Measurements from ENCODE around the gene EPAS1. TPM values are rescaled to one million over a fixed set of nuclear protein-coding genes. Genes with fewer than 3 reads are reported as not detected.
A peak's percentile ranks its signal among the peaks of the same experiment; 100 is the strongest.

The EPAS1 gene
- total RNA-seq (2022) (68.1 and 77.3 TPM in 2 replicates), Bru-seq, nascent RNA (percentile 80 among the genes with signal in this experiment), BruChase-seq, experiment 1, labeled RNA remaining after a 2-hour chase (percentile 75 among the genes with signal in this experiment), BruChase-seq, experiment 2, labeled RNA remaining after a 6-hour chase (percentile 85 among the genes with signal in this experiment)
- long read RNA-seq, full-length matches to known transcripts = 5 of 19 reads
- long read RNA-seq, partial matches to known transcripts = 4 of 19 reads
- long read RNA-seq, other reads (novel, unspliced or antisense) = 10 of 19 reads

DNA sequence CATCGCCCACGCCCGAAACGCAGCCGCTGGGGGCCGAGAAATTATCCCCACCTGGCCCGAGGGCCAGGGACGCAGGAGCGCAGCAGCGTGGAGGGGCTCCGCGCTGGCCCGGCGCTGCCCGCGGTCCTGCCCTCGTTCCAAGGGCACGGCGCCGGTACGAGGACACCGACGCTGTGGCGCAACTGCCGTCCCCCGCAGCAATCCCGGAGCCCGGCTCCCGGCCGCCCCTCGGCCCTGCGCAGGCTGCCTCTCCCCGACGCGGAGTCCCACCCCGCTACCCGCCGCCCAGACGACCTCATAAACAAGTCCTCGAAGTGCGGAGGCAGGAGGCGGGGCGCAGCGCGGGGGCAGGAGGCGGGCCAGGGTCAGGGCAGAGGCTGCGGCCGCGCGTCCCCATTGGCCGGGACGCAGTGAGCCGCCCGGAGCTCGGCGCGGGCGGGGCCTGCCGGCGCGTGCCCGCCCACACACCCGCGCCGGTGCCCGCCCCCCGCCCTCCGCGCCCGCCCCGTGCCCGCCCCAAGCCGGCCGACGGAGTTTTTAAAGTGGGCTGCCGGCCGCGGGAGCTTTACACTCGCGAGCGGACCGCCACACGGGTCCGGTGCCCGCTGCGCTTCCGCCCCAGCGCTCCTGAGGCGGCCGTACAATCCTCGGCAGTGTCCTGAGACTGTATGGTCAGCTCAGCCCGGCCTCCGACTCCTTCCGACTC lies at the start of gene EPAS1:
Gene EPAS1 (plus strand): TSS at position 568 of the 706 bp plus-strand sequence. CDS start 505 bp downstream, outside the sequence.
- H3K27ac Mint-ChIP-seq (ENCODE audit: unreplicated experiment) = peak within 1 kb of the TSS; percentile 57
- peak within 1 kb of the TSS; percentile 90 for H3K4me3 ChIP-seq (ENCODE audit: low read depth, low read length)
- intact Hi-C loops (cut with micrococcal nuclease; ENCODE audit: unreplicated experiment) = loop anchor here (1.0 to 10.0 kb wide), 5 partner anchors 65 to 682 kb away; partner anchors contain the start of gene SRBD1
- peaks cover 16% of the 10 kb centered on the region for H3K4me1 ChIP-seq
- ChIA-PET POLR2A (interaction anchor here (0.7 to 1.8 kb wide), 2 partner anchors 234 to 267 kb away, joined by 3 to 6 read pairs; no protein-coding TSS in a partner anchor), CTCF (interaction anchor here (0.6 to 2.1 kb wide), 9 partner anchors 11 to 1486 kb away, joined by 3 to 15 read pairs (median 4); no protein-coding TSS in a partner anchor)
- no peaks in the 10 kb centered on the region for H3K27me3 ChIP-seq (replicated peaks; ENCODE audit: control insufficient read depth, insufficient read depth, low read length)
- peaks cover 26% of the 10 kb centered on the region for H3K36me3 Mint-ChIP-seq (ENCODE audit: insufficient read depth, unreplicated experiment)
- no peaks in the 10 kb centered on the region for H3K9me3 ChIP-seq
- TF ChIP-seq CTCF (IDR thresholded peaks at IDR 0.05; ENCODE audit: insufficient read depth in 1 of 2, low read depth in 1 of 2, low read length in 1 of 2, severe bottlenecking in 1 of 2, unreplicated experiment in 1 of 2) = no peak
- peak within 1 kb of the TSS; percentile 83 for H3K4me3 Mint-ChIP-seq (ENCODE audit: unreplicated experiment)
- no peaks in the 10 kb centered on the region for H3K36me3 ChIP-seq (ENCODE audit: control insufficient read depth, insufficient read depth, low read length)
- peaks cover 17% of the 10 kb centered on the region for H3K4me1 Mint-ChIP-seq (ENCODE audit: low read depth, unreplicated experiment)
- no TSS peak for BruUV-seq (replicated peaks)
- H3K27me3 Mint-ChIP-seq (ENCODE audit: insufficient read depth, unreplicated experiment) = peaks cover 2% of the 10 kb centered on the region
- H3K9me3 Mint-ChIP-seq (ENCODE audit: unreplicated experiment) = no peaks in the 10 kb centered on the region
- DNase-seq = peak; percentile 91 to 92

- no peaks in the 10 kb centered on the region; the same call in 1 of the 2 replicates for H3K9me3 ChIP-seq
- Mint-ChIP-seq H3K4me3 (ENCODE audit: unreplicated experiment) (no peak overlapping the region), H3K27me3 (ENCODE audit: insufficient read depth, unreplicated experiment) (no peaks in the 10 kb centered on the region), H3K27ac (ENCODE audit: unreplicated experiment) (no peak overlapping the region), H3K9me3 (ENCODE audit: unreplicated experiment) (no peaks in the 10 kb centered on the region), H3K4me1 (ENCODE audit: low read depth, unreplicated experiment) (no peaks in the 10 kb centered on the region), H3K36me3 (ENCODE audit: insufficient read depth, unreplicated experiment) (no peaks in the 10 kb centered on the region)
- POLR2A ChIA-PET = no interaction called here
- intact Hi-C loops (cut with micrococcal nuclease; ENCODE audit: unreplicated experiment) = no loop called here
- H3K4me3 ChIP-seq (ENCODE audit: low read depth, low read length) = no peak overlapping the region
- CTCF ChIA-PET = no interaction called here
- no peaks in the 10 kb centered on the region for H3K4me1 ChIP-seq
- BruUV-seq (replicated peaks) = no TSS peak
- H3K27me3 ChIP-seq (replicated peaks; ENCODE audit: control insufficient read depth, insufficient read depth, low read length) = no peaks in the 10 kb centered on the region
- TF ChIP-seq CTCF (IDR thresholded peaks at IDR 0.05; ENCODE audit: insufficient read depth in 1 of 2, low read depth in 1 of 2, low read length in 1 of 2, severe bottlenecking in 1 of 2, unreplicated experiment in 1 of 2) = no peak
- no peaks in the 10 kb centered on the region for H3K36me3 ChIP-seq (ENCODE audit: control insufficient read depth, insufficient read depth, low read length)
- DNase-seq = no peak
These were observed 49.0 kb upstream of the EPAS1 start for GRCh38 chr2:46248171-46248570.

- no peak for TF ChIP-seq CTCF (IDR thresholded peaks at IDR 0.05; ENCODE audit: insufficient read depth in 1 of 2, low read depth in 1 of 2, low read length in 1 of 2, severe bottlenecking in 1 of 2, unreplicated experiment in 1 of 2)
- no peaks in the 10 kb centered on the region for H3K4me1 Mint-ChIP-seq (ENCODE audit: low read depth, unreplicated experiment)
- Histone ChIP-seq H3K36me3 (ENCODE audit: control insufficient read depth, insufficient read depth, low read length) (no peaks in the 10 kb centered on the region), H3K27me3 (replicated peaks; ENCODE audit: control insufficient read depth, insufficient read depth, low read length) (no peaks in the 10 kb centered on the region), H3K4me3 (ENCODE audit: low read depth, low read length) (no peak overlapping the region), H3K9me3 (no peaks in the 10 kb centered on the region; the same call in 1 of the 2 replicates), H3K4me1 (no peaks in the 10 kb centered on the region)
- no peaks in the 10 kb centered on the region for H3K27me3 Mint-ChIP-seq (ENCODE audit: insufficient read depth, unreplicated experiment)
- intact Hi-C loops (cut with micrococcal nuclease; ENCODE audit: unreplicated experiment) = no loop called here
- ChIA-PET CTCF (no interaction called here), POLR2A (no interaction called here)
- BruUV-seq (replicated peaks) = no TSS peak
- no peaks in the 10 kb centered on the region for H3K9me3 Mint-ChIP-seq (ENCODE audit: unreplicated experiment)
- H3K36me3 Mint-ChIP-seq (ENCODE audit: insufficient read depth, unreplicated experiment) = no peaks in the 10 kb centered on the region
- no peak for DNase-seq
- no peak overlapping the region for H3K4me3 Mint-ChIP-seq (ENCODE audit: unreplicated experiment)
- no peak overlapping the region for H3K27ac Mint-ChIP-seq (ENCODE audit: unreplicated experiment)
These were observed 47.6 kb upstream of the EPAS1 start for GRCh38 chr2:46249654-46250053.
